Endothelial cell of umbilical vein (primary cell): Measurements from ENCODE around the gene GJD2. TPM values are rescaled to one million over a fixed set of nuclear protein-coding genes. Genes with fewer than 3 reads are reported as not detected.

Experiments
- BruUV-seq: library from RNA; stranded (reverse); fragments of 400-500 nt; replicated peaks from 2 replicates; lab custom pipeline; 2021; lab: Mats Ljungman, UMichigan
- CTCF ChIA-PET: fragments of 300-600, 350-600 bp; sonication (Branson Sonifier 250); formaldehyde crosslinking; loops from one replicate; lab custom pipeline; 2021; ENCODE audit warnings: antibody characterized with exemption, inconsistent platforms; lab: Charles Lee
- POLR2A ChIA-PET: fragments of 300-600, 350-600 bp; sonication (Branson Sonifier 250); formaldehyde crosslinking; loops from one replicate; lab custom pipeline; 2021; ENCODE audit warnings: antibody characterized with exemption, inconsistent platforms; lab: Charles Lee
- DNase-seq: peaks from one replicate; pipeline ENCODE4 v3.0.0-alpha.2; 2011; ENCODE audit warnings: low read depth, low spot score
- FAIRE-seq: peaks from 2 replicates; lab custom pipeline; 2011; peaks lifted over from hg19 to GRCh38; lab: Jason Lieb, UNC
- H2AFZ ChIP-seq: 2 replicates; pipeline ENCODE4 v1.6.0; 2012; ENCODE audit warnings: low read depth, low read length, control low read depth, inconsistent platforms
- H3K27ac ChIP-seq: 2 replicates; pipeline ENCODE4 v1.5.1; 2011; ENCODE audit warnings: low read depth, mild to moderate bottlenecking, control low read depth, low read length, moderate library complexity; ENCODE audit not compliant: insufficient read depth
- H3K27me3 ChIP-seq, 2 experiments: 2 replicates each; pipeline versions ENCODE4 v1.6.0 to v1.6.1; 2011; ENCODE audit warnings: low read length in 2 of 2, mixed read lengths in 1 of 2; ENCODE audit not compliant: control insufficient read depth in 2 of 2, insufficient read depth in 2 of 2
- H3K36me3 ChIP-seq, 2 experiments: 2 replicates in 1 of 2; 3 replicates in 1 of 2; pipeline ENCODE4 v1.5.1; 2011; ENCODE audit warnings: low read length in 2 of 2, mild to moderate bottlenecking in 1 of 2, moderate library complexity in 1 of 2; ENCODE audit not compliant: control insufficient read depth in 2 of 2, insufficient read depth in 2 of 2; ENCODE audit errors: extremely low read depth in 1 of 2
- H3K4me1 ChIP-seq: 3 replicates; pipeline ENCODE4 v1.5.1; 2011; ENCODE audit warnings: mild to moderate bottlenecking, low read length; ENCODE audit not compliant: control insufficient read depth, insufficient read depth; ENCODE audit errors: extremely low read depth
- H3K4me2 ChIP-seq: 2 replicates; pipeline ENCODE4 v1.6.1; 2011; ENCODE audit warnings: low read length, control low read depth, mixed read lengths; ENCODE audit not compliant: insufficient read depth
- H3K4me3 ChIP-seq, 3 experiments: fragments of 200-600 bp in 1 of 3; sonication (generic), shearing (Covaris generic) in 1 of 3; replicated peaks in 1 of 3; 2 replicates each; pipeline ENCODE4 v1.5.1; 2011 to 2016; ENCODE audit warnings: control low read depth in 3 of 3, low read length in 3 of 3, mild to moderate bottlenecking in 2 of 3, inconsistent platforms in 1 of 3, low read depth in 1 of 3, moderate library complexity in 1 of 3; ENCODE audit not compliant: insufficient read depth in 1 of 3
- H3K79me2 ChIP-seq: 2 replicates; pipeline ENCODE4 v1.6.0; 2012; ENCODE audit warnings: low read length, inconsistent platforms; ENCODE audit not compliant: control insufficient read depth, insufficient read depth
- H3K9ac ChIP-seq: replicated peaks from 2 replicates; pipeline ENCODE3; 2011; ENCODE audit warnings: low read length, control low read depth; ENCODE audit not compliant: insufficient read depth; ENCODE audit errors: extremely low read depth
- H3K9me1 ChIP-seq: replicated peaks from 3 replicates; pipeline ENCODE4 v1.6.0; 2011; ENCODE audit warnings: mild to moderate bottlenecking, low read length; ENCODE audit not compliant: control insufficient read depth, insufficient read depth; ENCODE audit errors: extremely low read depth
- H3K9me3 ChIP-seq: replicated peaks from 2 replicates; pipeline ENCODE4 v1.5.1; 2012; ENCODE audit warnings: low read length, inconsistent platforms; ENCODE audit not compliant: control insufficient read depth, insufficient read depth
- H4K20me1 ChIP-seq: replicated peaks from 2 replicates; pipeline ENCODE3; 2011; ENCODE audit warnings: mild to moderate bottlenecking, low read length; ENCODE audit not compliant: control insufficient read depth, insufficient read depth; ENCODE audit errors: extremely low read depth
- EZH2 ChIP-seq: IDR thresholded peaks from 2 replicates; pipeline ENCODE4 v1.6.1; 2012; ENCODE audit warnings: borderline replicate concordance, low read depth, mild to moderate bottlenecking, moderate library complexity, low read length, inconsistent platforms; ENCODE audit not compliant: severe bottlenecking
- FOS ChIP-seq: IDR thresholded peaks from 2 replicates; pipeline ENCODE4 v1.6.1; 2011; ENCODE audit warnings: mild to moderate bottlenecking, low read length, moderate library complexity, borderline replicate concordance; ENCODE audit not compliant: insufficient read depth
- GATA2 ChIP-seq: IDR thresholded peaks from 2 replicates; pipeline ENCODE4 v1.7.0; 2011; ENCODE audit warnings: low read depth, mild to moderate bottlenecking, moderate library complexity, mixed read lengths, low read length; ENCODE audit not compliant: insufficient read length, insufficient read depth
- JUN ChIP-seq: IDR thresholded peaks from 2 replicates; pipeline ENCODE4 v1.6.1; 2011; ENCODE audit warnings: borderline replicate concordance, low read depth; ENCODE audit not compliant: insufficient read length, insufficient read depth
- MYC ChIP-seq: IDR thresholded peaks from one replicate; pipeline ENCODE4 v1.6.1; 2011; ENCODE audit warnings: mild to moderate bottlenecking, low read depth, low read length
- POLR2A ChIP-seq: IDR thresholded peaks from 2 replicates; pipeline ENCODE4 v1.6.1; 2012; ENCODE audit warnings: low read depth, mild to moderate bottlenecking, control low read depth, low read length
- POLR2AphosphoS5 ChIP-seq: IDR thresholded peaks from 2 replicates; pipeline ENCODE4 v1.6.1; 2012; ENCODE audit warnings: low read depth, mild to moderate bottlenecking, control low read depth, low read length, moderate library complexity; ENCODE audit not compliant: insufficient read depth
- dilution Hi-C: fragments of 300-500 bp; cut with MboI; formaldehyde crosslinking; loops from one replicate; pipeline ENCODE4 v1.15.0; 2019; ENCODE audit warnings: low sequenced_read_pairs; ENCODE audit not compliant: extremely low pct_ligation_motif_present
- intact Hi-C: fragments of 100-400 bp; cut with micrococcal nuclease; formaldehyde crosslinking; loops from one replicate; pipeline ENCODE4 v1.10.0; 2022
- polyA plus RNA-seq, 4 experiments: library from polyadenylated mRNA; depleted of rRNA in 3 of 4; stranded (reverse) in 3 of 4; unstranded in 1 of 4; fragments of >200 nt; gene quantifications; 2 replicates each; pipeline versions ENCODE4 v1.2.1 to v1.2.3, GENCODE V29; 2011 to 2012; ENCODE audit warnings: missing spikeins in 1 of 4
- total RNA-seq: library from RNA; stranded (reverse); gene quantifications from 2 replicates; pipeline ENCODE4 v1.2.3, GENCODE V29; 2021
- TF ChIP-seq, protein P1 (sequence below), 2 donors: IDR thresholded peaks; 1 replicate in 1 of 2; 2 replicates in 1 of 2; pipeline ENCODE4 v1.5.1; 2011; ENCODE audit warnings: low read length in 2 of 2, mild to moderate bottlenecking in 2 of 2, moderate library complexity in 2 of 2, control low read depth in 1 of 2, inconsistent platforms in 1 of 2, low read depth in 1 of 2; ENCODE audit not compliant: insufficient read depth in 1 of 2; ENCODE audit errors: extremely low read depth in 1 of 2
- TF ChIP-seq, protein P2 (sequence below): IDR thresholded peaks from 2 replicates; pipeline ENCODE4 v1.6.1; 2011; ENCODE audit not compliant: insufficient read depth, insufficient read length

GJD2 gene
- total and polyA plus RNA-seq, 2 donors (not counting 3 experiments of a cell fraction or from before 2014, with no cell fraction given) = not detected

DNA sequence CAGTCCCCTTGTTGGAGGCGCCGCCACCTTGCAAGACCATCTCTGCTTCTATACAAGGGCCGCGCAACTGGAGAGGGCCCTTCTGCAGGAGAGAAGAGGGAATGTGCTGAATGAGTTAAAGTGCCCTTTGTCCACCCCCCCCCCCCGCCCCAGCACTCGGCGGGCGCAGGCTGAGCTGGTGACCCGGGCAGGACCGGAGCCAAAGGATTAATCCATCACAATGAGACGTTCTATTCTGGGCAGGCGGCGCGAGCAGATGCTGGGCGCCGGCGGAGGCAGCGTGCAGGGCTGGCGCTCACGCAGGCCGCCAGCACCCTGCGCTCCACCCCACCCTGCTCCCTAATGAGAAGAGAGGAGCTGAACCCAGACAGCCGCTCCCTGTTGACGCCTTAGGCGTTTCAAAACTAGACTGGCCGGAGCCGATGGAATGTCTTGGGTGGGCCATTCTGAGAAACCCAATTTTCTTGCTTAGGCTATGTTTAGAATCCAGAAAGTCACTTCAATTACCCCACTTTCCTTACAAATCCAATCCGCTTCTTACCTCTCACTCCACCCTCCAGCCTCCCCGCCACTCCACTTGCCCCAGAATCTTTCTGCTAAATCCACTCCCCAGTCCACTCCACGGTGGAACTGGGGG, 32.9 kb downstream of the GJD2 start:
- dilution Hi-C loops (no loop called here), intact Hi-C loops (loop anchor here (1.0 to 2.0 kb wide), 2 partner anchors 93 to 101 kb away; no protein-coding TSS in a partner anchor)
- Histone ChIP-seq H3K36me3 (no peaks in the 10 kb centered on the region), H3K4me3 (peak overlapping the region in 2 of 3 experiments; percentile 32 to 45), H3K9ac (peak overlapping the region; percentile 63), H3K4me1 (peaks cover 11% of the 10 kb centered on the region), H4K20me1 (no peaks in the 10 kb centered on the region), H3K27me3 (no peaks in the 10 kb centered on the region), H3K27ac (peak overlapping the region; percentile 55), H3K4me2 (peak overlapping the region; percentile 77), H3K79me2 (no peaks in the 10 kb centered on the region), H3K9me1 (no peaks in the 10 kb centered on the region), H3K9me3 (no peaks in the 10 kb centered on the region), H2AFZ (peak overlapping the region; percentile 97)
- FAIRE-seq (no peak), DNase-seq (peak; percentile 46)
- POLR2A ChIA-PET = no interaction called here
- TF ChIP-seq GATA2 (no peak), FOS (no peak), POLR2AphosphoS5 (no peak), EZH2 (no peak), POLR2A (no peak), MYC (no peak), JUN (no peak)
- TF ChIP-seq, protein P1, sequence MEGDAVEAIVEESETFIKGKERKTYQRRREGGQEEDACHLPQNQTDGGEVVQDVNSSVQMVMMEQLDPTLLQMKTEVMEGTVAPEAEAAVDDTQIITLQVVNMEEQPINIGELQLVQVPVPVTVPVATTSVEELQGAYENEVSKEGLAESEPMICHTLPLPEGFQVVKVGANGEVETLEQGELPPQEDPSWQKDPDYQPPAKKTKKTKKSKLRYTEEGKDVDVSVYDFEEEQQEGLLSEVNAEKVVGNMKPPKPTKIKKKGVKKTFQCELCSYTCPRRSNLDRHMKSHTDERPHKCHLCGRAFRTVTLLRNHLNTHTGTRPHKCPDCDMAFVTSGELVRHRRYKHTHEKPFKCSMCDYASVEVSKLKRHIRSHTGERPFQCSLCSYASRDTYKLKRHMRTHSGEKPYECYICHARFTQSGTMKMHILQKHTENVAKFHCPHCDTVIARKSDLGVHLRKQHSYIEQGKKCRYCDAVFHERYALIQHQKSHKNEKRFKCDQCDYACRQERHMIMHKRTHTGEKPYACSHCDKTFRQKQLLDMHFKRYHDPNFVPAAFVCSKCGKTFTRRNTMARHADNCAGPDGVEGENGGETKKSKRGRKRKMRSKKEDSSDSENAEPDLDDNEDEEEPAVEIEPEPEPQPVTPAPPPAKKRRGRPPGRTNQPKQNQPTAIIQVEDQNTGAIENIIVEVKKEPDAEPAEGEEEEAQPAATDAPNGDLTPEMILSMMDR (IDR thresholded peaks at IDR 0.05; ENCODE audit: extremely low read depth in 1 of 2, insufficient read depth in 1 of 2, low read depth in 1 of 2, low read length in 2 of 2) = no peak
- TF ChIP-seq, protein P2, sequence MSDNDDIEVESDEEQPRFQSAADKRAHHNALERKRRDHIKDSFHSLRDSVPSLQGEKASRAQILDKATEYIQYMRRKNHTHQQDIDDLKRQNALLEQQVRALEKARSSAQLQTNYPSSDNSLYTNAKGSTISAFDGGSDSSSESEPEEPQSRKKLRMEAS = no peak
- no TSS peak for BruUV-seq
- CTCF ChIA-PET = interaction anchor here (1.0 to 2.3 kb wide), 3 partner anchors 8 to 198 kb away, joined by 3 to 9 read pairs (median 6); no protein-coding TSS in a partner anchor
